Activated T-helper 17 cell treated with anti-CD3 and anti-CD28 coated beads, Interleukin-2, amount 50 U/mL, for 72 hours (primary cell): ENCODE data around the gene ADGRL2. TPM values are rescaled to one million over a fixed set of nuclear protein-coding genes. Genes with fewer than 3 reads are reported as not detected.
A peak's percentile ranks its signal among the peaks of the same experiment; 100 is the strongest.

Experiments
- ATAC-seq: fragments of 150-1000 bp; cut with Tn5 transposase; replicated peaks from 2 replicates; pipeline ENCODE4 v1.10.0; 2021; ENCODE audit warnings: mild to moderate bottlenecking, moderate library complexity
- H3K27ac Mint-ChIP-seq: one replicate; pipeline ENCODE4 v1.8.0; 2022; ENCODE audit warnings: mixed read lengths
- H3K27me3 Mint-ChIP-seq: one replicate; pipeline ENCODE4 v1.8.0; 2022; ENCODE audit warnings: mixed read lengths
- H3K36me3 Mint-ChIP-seq: one replicate; pipeline ENCODE4 v1.8.0; 2022; ENCODE audit warnings: low read depth, mild to moderate bottlenecking, mixed read lengths
- H3K4me1 Mint-ChIP-seq: one replicate; pipeline ENCODE4 v1.8.0; 2022; ENCODE audit warnings: mixed read lengths
- H3K4me3 Mint-ChIP-seq: one replicate; pipeline ENCODE4 v1.8.0; 2022; ENCODE audit warnings: mild to moderate bottlenecking, mixed read lengths
- H3K9me3 Mint-ChIP-seq: one replicate; pipeline ENCODE4 v1.8.0; 2022; ENCODE audit warnings: mixed read lengths
- total RNA-seq, 2 donors: library from RNA; stranded (reverse); gene quantifications; one replicate each; pipeline ENCODE4 v1.2.3, GENCODE V29; 2022

The ADGRL2 gene
- not detected for total RNA-seq

DNA sequence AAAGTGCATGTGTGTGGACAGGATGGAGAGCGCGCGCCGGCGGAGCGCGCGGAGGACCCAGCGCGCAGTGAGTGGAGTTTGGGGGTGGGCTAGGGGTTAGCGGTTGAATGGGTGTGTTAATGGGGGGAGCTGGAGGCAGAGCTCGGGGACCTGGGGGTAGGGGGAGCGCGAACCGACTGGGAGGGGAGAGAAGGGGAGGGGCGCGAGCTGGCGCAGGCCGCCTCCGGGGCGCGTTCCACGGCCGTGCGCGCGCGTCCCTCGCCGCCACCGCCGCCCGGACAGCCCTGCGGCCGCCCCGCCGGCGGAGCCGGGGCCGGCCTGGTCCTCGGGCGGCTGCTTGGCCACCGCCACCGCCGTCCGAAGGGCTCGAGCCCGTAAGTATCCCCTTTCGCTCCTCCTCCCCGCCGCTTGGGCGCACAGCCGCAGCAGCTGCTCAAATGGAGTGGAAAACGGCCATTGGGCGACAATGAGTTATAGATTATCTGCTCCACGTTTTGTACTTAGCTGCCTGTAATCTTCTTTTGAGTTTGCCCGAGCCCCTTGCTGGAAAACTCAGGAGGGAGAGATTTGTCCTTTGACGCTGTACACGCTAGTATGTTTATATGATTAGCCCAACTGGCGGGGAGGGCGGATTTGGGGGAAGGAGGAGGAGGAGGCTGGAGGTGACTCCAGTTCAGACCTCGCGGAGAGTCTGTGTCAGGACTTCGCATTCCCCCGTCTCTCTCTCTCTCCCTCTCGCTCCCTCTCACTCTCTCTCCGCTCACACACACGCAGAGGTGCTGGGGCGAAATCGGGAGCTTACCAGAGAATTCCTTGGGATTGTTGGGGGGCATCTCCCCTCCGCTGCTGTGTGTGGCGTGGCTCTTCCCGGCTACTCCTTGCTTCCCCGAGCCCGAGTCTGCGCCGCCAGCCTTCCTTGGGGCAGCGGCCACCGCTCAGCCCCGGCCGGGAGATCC lies at the start of gene ADGRL2:
Gene ADGRL2 (plus strand): TSS at position 240 of the 956 bp plus-strand sequence. CDS start 36,051 bp downstream, outside the sequence.
- H3K4me1 Mint-ChIP-seq = peaks cover 4% of the 10 kb centered on the region
- H3K27me3 Mint-ChIP-seq = peaks cover 21% of the 10 kb centered on the region
- ATAC-seq = no peak
- H3K36me3 Mint-ChIP-seq = no peaks in the 10 kb centered on the region
- peak within 1 kb of the TSS; percentile 15 for H3K4me3 Mint-ChIP-seq
- no peaks in the 10 kb centered on the region for H3K9me3 Mint-ChIP-seq
- no peak within 1 kb of the TSS for H3K27ac Mint-ChIP-seq

DNA sequence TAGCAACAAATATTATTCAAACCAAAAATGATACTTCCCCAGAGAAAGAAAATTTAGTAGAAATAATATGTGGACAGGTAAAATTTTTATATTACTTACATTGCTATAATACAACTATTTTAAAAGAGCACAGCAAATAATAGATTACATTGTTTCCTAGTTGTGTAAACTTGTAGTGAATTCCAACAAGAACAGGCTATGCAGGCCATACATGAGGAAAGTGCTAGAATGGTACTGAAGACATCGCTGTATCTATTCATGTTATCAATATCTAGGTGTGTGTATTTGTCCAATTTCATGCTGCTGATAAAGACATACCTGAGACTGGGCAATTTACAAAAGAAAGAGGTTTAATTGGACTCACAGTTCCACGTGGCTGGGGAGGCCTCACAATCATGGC lies 47.9 kb upstream of the ADGRL2 start:
- Mint-ChIP-seq H3K9me3 (peaks cover 11% of the 10 kb centered on the region), H3K27me3 (no peaks in the 10 kb centered on the region), H3K36me3 (no peaks in the 10 kb centered on the region), H3K4me3 (no peak overlapping the region), H3K27ac (no peak overlapping the region), H3K4me1 (no peaks in the 10 kb centered on the region)
- ATAC-seq = no peak

DNA sequence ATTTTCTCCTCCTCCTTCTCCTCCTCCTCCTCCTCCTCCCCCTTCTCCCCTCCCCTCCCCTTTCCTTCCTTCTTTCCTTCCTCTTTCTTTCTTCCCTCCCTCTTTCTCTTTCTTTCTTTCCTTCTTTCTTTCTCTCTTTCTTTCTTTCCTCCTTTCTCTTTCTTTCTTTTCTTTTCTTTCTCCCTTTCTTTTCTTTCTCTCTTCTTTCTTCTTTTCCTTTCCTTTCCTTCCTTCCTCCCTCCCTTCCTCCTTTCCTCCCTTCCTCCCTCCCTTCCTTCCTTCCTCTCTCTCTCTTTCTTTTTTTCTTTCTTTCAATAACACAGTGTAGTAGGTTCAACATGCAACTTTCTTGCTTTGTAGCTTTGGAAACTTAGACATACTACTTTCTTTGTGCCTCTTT lies 46.3 kb upstream of the ADGRL2 start:
- Mint-ChIP-seq H3K4me1 (no peaks in the 10 kb centered on the region), H3K4me3 (no peak overlapping the region), H3K36me3 (no peaks in the 10 kb centered on the region), H3K27me3 (no peaks in the 10 kb centered on the region), H3K27ac (no peak overlapping the region), H3K9me3 (peaks cover 8% of the 10 kb centered on the region)
- no peak for ATAC-seq

DNA sequence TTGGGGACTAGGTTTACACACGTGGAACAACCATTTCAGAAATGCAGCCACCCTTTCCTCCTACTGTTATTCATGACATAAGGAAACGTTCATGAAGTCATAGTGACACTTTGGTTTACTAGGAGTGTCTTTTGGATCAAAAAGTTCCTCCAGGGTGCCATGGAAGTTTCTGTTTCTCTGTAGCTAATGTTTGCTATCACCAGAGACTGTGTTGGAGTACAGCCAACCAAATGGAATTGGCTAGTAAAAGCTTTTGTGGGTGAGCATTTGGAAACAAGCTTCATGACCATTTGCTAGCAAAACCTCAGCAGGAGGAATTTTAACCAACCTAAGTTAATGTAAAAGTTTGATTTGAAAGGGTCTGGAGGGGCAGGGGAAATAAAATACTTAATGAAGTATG lies 43.9 kb upstream of the ADGRL2 start:
- no peak for ATAC-seq
- Mint-ChIP-seq H3K27me3 (no peaks in the 10 kb centered on the region), H3K4me1 (no peaks in the 10 kb centered on the region), H3K4me3 (no peak overlapping the region), H3K27ac (no peak overlapping the region), H3K9me3 (peaks cover 8% of the 10 kb centered on the region), H3K36me3 (no peaks in the 10 kb centered on the region)

DNA sequence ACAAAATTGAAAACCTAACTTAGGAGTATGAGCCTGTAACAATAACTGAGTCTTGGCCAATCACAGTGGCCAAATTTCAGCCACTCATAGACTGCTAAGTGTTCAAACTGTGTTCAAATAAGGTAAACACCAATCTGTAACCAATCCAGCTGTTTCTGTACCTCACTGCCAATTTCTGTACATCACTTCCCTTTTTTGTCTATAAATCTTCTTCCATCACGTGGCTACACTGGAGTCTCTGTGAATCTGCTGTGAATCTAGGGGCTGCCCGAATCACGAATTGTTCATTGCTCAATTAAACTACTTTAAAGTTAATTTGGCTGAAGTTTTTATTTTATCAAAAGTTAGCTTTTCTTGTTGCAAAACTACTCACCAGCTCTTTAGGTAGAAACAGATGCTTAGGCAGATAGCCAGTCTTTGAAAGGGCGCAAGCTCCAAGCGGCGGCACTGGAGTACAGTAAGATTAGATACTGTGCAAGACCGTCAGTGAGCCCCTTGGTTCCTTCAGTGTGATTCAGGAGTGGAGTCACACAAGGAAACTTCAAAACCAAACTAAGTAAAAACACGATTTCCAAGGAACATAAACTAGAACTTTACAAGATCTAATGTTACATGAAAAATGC lies 43.2 kb upstream of the ADGRL2 start:
- no peak overlapping the region for H3K27ac Mint-ChIP-seq
- H3K4me3 Mint-ChIP-seq = no peak overlapping the region
- H3K9me3 Mint-ChIP-seq = peaks cover 8% of the 10 kb centered on the region
- no peaks in the 10 kb centered on the region for H3K27me3 Mint-ChIP-seq
- H3K4me1 Mint-ChIP-seq = no peaks in the 10 kb centered on the region
- ATAC-seq = no peak
- H3K36me3 Mint-ChIP-seq = no peaks in the 10 kb centered on the region

DNA sequence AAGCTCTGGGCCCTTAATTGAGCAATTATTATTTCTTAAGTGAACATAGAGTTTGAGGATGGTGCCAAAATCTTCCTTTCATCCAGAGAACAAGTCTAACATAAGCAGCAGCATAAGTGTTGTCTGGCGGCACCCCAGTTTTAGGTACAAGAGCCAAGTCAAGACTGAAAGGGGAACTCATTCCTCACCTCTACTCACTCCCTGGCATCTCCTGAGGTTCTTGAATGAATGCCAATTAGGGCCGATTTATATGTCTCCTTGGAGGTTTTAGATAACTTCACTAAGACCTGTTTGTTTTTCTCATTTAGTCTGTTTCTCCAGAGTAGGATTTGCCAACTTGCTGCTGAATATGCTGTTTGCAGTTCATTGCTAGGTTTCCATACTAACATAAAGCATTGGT lies 42.6 kb upstream of the ADGRL2 start:
- no peaks in the 10 kb centered on the region for H3K27me3 Mint-ChIP-seq
- no peak overlapping the region for H3K27ac Mint-ChIP-seq
- no peak for ATAC-seq
- H3K4me1 Mint-ChIP-seq = no peaks in the 10 kb centered on the region
- H3K4me3 Mint-ChIP-seq = no peak overlapping the region
- H3K9me3 Mint-ChIP-seq = peaks cover 4% of the 10 kb centered on the region
- H3K36me3 Mint-ChIP-seq = no peaks in the 10 kb centered on the region

DNA sequence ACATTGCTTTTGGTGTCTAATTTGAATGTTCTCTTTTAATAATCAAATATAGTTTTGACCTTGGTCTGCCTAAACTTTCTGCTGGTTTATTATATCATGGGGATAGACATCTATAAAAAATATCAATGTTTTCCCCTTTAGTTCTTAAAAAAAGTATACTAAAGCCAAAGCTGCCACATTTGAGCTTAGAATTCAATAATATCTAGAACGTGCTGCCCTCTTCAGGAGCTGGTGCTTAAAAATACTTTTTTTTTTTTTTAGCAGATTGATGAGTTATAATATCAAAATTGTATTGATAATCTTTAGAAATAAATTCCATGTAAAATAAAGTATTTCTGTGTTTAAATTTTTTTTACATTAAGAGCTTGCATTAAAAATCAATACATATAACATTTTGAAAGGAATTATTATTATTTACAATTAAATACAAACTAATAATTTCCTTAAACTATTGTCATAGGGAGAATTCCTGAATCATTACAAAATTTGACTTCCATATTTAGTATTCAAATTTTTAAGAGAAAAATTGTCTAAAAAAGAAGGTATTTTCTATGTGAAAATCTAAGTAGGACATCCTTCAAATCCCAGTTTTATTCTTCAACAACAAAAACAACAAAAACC lies 40.1 kb upstream of the ADGRL2 start:
- no peaks in the 10 kb centered on the region for H3K9me3 Mint-ChIP-seq
- ATAC-seq = no peak
- H3K27ac Mint-ChIP-seq = no peak overlapping the region
- no peaks in the 10 kb centered on the region for H3K27me3 Mint-ChIP-seq
- H3K4me1 Mint-ChIP-seq = no peaks in the 10 kb centered on the region
- no peak overlapping the region for H3K4me3 Mint-ChIP-seq
- no peaks in the 10 kb centered on the region for H3K36me3 Mint-ChIP-seq

DNA sequence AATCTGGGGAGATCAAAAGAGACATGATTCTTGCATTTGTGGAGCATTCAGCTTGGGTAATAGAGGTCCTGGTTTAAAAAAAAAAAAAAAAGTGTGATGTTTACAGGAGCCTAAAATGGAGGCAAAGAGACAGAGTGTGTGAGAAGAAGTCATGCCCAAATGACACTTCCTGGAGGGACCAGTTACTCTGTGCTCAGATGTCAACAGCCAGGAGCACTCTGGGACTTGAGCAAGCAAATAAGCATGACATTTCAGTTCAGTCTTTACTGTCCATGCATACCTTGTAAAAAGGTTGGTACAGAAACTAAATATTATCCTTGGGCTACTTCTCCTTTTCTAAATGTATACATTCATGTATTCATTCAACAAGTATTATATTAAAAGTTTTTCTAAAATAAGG lies 25.2 kb upstream of the ADGRL2 start:
- Mint-ChIP-seq H3K27ac (no peak overlapping the region), H3K4me3 (no peak overlapping the region), H3K9me3 (no peaks in the 10 kb centered on the region), H3K27me3 (no peaks in the 10 kb centered on the region), H3K4me1 (no peaks in the 10 kb centered on the region), H3K36me3 (no peaks in the 10 kb centered on the region)
- ATAC-seq = no peak

DNA sequence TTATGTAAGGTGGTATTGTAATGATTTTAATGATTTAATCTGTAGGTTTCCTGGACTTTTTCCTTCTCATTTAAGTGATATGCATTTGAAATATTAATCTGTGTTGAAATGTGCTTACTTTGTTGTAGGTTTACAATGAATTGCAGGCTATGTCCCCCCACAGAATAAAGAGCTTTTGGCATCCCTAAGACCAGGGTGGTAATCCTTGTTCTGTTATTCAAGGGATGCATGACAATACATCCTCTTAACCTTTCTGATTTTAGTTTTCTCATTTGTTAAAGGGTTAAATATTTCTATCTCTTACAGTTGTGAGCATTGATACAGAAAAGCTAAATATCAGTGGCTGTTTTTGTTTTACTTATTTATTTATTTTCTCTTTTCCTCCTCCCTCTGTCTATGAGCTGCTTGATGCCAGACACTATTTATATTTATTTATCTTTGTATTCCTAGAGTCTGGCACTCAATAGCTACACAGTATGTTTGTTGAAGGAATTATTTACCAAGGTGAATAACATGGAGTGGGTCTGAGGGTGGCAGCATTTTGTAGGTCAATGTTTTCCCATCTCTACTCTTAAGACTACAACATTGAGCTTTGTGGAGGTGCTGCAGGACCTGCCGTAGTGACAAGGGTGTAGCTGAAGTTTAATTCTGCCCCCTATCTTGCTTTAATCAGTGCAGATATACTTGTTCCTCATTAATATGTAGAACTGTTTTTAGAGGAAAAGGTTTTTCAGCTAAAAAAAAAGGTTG lies 19.9 kb upstream of the ADGRL2 start:
- H3K27ac Mint-ChIP-seq = no peak overlapping the region
- H3K9me3 Mint-ChIP-seq = no peaks in the 10 kb centered on the region
- no peaks in the 10 kb centered on the region for H3K4me1 Mint-ChIP-seq
- no peaks in the 10 kb centered on the region for H3K36me3 Mint-ChIP-seq
- H3K4me3 Mint-ChIP-seq = no peak overlapping the region
- H3K27me3 Mint-ChIP-seq = no peaks in the 10 kb centered on the region
- ATAC-seq = no peak

DNA sequence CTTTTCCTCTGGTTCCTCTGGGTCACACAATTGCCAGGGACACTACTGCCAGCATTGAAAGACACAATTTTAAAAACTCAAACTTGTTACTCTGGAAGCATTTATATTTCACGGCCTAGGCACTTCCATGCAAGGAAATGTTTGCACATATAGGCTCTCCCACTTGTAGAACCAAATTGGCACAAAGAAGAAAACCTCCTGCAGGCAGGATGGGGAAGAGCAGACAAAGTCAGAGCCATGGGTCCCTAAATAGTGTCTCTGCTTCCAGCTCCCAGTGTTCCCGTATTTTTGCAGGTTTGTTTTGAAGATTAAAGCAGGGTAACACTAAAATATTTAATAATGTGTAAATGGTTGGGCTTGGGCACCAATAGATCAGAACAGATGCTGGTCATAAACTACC lies 19.0 kb upstream of the ADGRL2 start:
- Mint-ChIP-seq H3K4me3 (no peak overlapping the region), H3K9me3 (no peaks in the 10 kb centered on the region), H3K4me1 (no peaks in the 10 kb centered on the region), H3K27ac (no peak overlapping the region), H3K27me3 (no peaks in the 10 kb centered on the region), H3K36me3 (no peaks in the 10 kb centered on the region)
- no peak for ATAC-seq

DNA sequence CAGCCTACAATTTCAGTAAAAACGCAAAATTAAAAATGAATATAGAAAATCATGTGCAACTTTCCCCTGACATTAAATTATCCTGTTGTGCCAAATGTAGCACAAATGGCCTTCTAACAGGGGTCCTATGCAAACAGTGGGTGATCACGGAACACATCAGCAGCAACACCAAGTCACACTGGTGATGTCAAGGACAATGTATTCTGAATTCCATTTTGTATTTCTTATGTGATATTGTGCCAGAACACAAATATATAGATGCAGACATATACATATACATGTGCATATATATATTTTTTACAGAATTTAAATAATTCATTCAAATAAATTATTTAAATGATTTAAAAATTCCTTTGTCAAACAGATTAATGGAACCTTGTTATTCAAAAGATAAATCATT lies 8.6 kb upstream of the ADGRL2 start:
- Mint-ChIP-seq H3K27ac (no peak overlapping the region), H3K36me3 (no peaks in the 10 kb centered on the region), H3K4me3 (no peak overlapping the region), H3K9me3 (no peaks in the 10 kb centered on the region), H3K27me3 (no peaks in the 10 kb centered on the region), H3K4me1 (no peaks in the 10 kb centered on the region)
- no peak for ATAC-seq

DNA sequence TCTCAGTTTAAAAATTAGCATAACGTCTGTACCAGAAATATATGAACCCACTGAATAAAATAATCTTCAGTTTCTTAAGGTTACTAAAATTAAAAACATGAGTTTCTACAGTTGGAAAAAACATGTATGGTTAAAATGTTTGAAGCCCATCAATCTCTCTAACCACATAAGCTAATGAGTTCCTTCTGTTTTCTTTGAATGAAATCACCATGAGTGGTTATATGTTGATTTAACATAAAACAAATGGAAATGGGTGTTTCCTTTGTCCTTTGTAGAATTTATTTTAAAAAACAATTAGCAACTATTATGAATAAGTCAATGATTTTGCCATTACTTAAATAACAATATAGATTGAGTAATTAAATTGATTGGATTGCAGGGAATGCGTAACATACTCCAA lies 3.0 kb upstream of the ADGRL2 start:
- Mint-ChIP-seq H3K36me3 (no peaks in the 10 kb centered on the region), H3K4me3 (no peak overlapping the region), H3K27me3 (peaks cover 7% of the 10 kb centered on the region), H3K9me3 (no peaks in the 10 kb centered on the region), H3K4me1 (no peaks in the 10 kb centered on the region), H3K27ac (no peak overlapping the region)
- no peak for ATAC-seq

DNA sequence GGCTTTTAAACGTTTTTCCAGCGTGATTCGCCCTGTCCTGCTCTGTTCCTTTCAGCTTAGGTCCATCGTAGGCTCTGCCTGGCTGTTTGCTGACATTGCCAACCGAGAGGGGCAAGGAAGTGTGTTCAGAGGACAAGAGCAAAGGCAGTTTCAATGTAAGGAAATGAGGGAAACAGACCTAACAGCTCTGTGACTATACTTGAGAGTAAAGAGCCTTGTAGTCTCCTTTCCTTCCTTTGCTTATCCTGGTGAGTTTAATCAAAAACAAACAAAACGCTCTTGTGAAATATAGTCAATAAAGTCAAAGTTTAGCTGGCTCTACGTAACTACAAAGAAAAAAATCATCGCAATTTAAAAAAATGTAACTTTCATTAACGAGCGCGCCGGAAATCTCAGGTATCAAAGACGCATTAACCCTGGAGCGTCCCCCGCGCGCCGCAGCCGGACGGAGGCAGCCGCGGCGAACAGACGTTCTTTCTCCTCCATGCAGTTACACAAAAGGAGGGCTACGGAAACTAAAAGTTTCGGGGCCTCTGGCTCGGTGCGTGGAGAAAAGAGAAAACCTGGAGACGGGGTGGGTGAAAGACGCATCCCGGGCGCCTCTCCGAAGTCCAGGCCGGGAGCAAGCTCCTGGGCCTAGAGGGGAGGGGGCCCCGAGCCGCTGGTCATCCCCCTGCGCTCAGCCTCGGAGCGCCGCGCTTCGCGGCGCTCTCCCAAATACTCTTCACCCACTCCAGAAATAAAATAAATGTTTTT lies 617 bp upstream of the ADGRL2 start:
- Mint-ChIP-seq H3K4me1 (peaks cover 4% of the 10 kb centered on the region), H3K27me3 (peaks cover 18% of the 10 kb centered on the region), H3K36me3 (no peaks in the 10 kb centered on the region), H3K9me3 (no peaks in the 10 kb centered on the region), H3K27ac (no peak overlapping the region), H3K4me3 (peak overlapping the region; percentile 15)
- no peak for ATAC-seq
